Rectal smooth muscle tissue (tissue), 1 donor: ENCODE results near the gene LRRC8C.
"Not testable (repeated sequence)": the region's sequence is repeated elsewhere in the genome, so short reads cannot be mapped to it uniquely, and the experiment has no call there.

ENCODE experiments used
- H3K27ac ChIP-seq: one replicate; pipeline ENCODE4 v1.7.0; 2013; ENCODE audit warnings: low read depth, low read length, inconsistent platforms
- H3K27me3 ChIP-seq: one replicate; pipeline ENCODE4 v1.7.0; 2013; ENCODE audit warnings: low read length; ENCODE audit not compliant: control insufficient read depth, insufficient read depth
- H3K36me3 ChIP-seq: one replicate; pipeline ENCODE4 v1.7.0; 2013; ENCODE audit warnings: low read length; ENCODE audit not compliant: control insufficient read depth, insufficient read depth
- H3K4me1 ChIP-seq: one replicate; pipeline ENCODE4 v1.7.0; 2013; ENCODE audit warnings: low read length; ENCODE audit not compliant: control insufficient read depth, insufficient read depth
- H3K4me3 ChIP-seq: one replicate; pipeline ENCODE4 v1.7.0; 2013; ENCODE audit warnings: low read length
- H3K9ac ChIP-seq: one replicate; pipeline ENCODE4 v1.7.0; 2013; ENCODE audit warnings: low read length

The LRRC8C gene

GRCh38 chr1:89632657-89633247, at the start of gene LRRC8C:
TSS of gene LRRC8C (plus strand) at chr1:89633120. CDS start at chr1:89686474, 53,354 bp downstream.
- Histone ChIP-seq H3K4me1 (no peaks in the 10 kb centered on the region), H3K36me3 (no peaks in the 10 kb centered on the region)

GRCh38 chr1:89584211-89584610, 48.7 kb upstream of the LRRC8C start:
- no peaks in the 10 kb centered on the region for H3K4me1 ChIP-seq
- no peak overlapping the region for H3K9ac ChIP-seq
- no peaks in the 10 kb centered on the region for H3K27me3 ChIP-seq
- H3K27ac ChIP-seq = no peak overlapping the region
- H3K36me3 ChIP-seq = peaks cover 7% of the 10 kb centered on the region
- H3K4me3 ChIP-seq = no peak overlapping the region

More at GRCh38 chr1:89632657-89633247, at the start of gene LRRC8C:
- Histone ChIP-seq H3K4me3 (peak within 1 kb of the TSS; percentile 85), H3K9ac (peak within 1 kb of the TSS; percentile 59), H3K27me3 (peaks cover 5% of the 10 kb centered on the region), H3K27ac (peak within 1 kb of the TSS; percentile 66)

- Histone ChIP-seq H3K4me3 (no peak overlapping the region), H3K9ac (no peak overlapping the region), H3K4me1 (no peaks in the 10 kb centered on the region), H3K27me3 (no peaks in the 10 kb centered on the region), H3K27ac (no peak overlapping the region), H3K36me3 (peaks cover 8% of the 10 kb centered on the region)
Observed at GRCh38 chr1:89584781-89585180, 48.1 kb upstream of the LRRC8C start.

GRCh38 chr1:89587729-89588161, 45.2 kb upstream of the LRRC8C start:
- no peak overlapping the region for H3K9ac ChIP-seq
- H3K4me1 ChIP-seq = no peaks in the 10 kb centered on the region
- H3K4me3 ChIP-seq = no peak overlapping the region
- no peak overlapping the region for H3K27ac ChIP-seq
- peaks cover 6% of the 10 kb centered on the region for H3K36me3 ChIP-seq
- H3K27me3 ChIP-seq = no peaks in the 10 kb centered on the region

- Histone ChIP-seq H3K36me3 (peaks cover 2% of the 10 kb centered on the region), H3K27me3 (no peaks in the 10 kb centered on the region), H3K4me3 (no peak overlapping the region), H3K9ac (no peak overlapping the region), H3K27ac (no peak overlapping the region), H3K4me1 (no peaks in the 10 kb centered on the region)
Observed at GRCh38 chr1:89588480-89588879, 44.4 kb upstream of the LRRC8C start.

- Histone ChIP-seq H3K9ac (no peak overlapping the region), H3K36me3 (peaks cover 2% of the 10 kb centered on the region), H3K4me1 (no peaks in the 10 kb centered on the region), H3K27ac (no peak overlapping the region), H3K27me3 (no peaks in the 10 kb centered on the region), H3K4me3 (no peak overlapping the region)
Observed at GRCh38 chr1:89589515-89589914, 43.4 kb upstream of the LRRC8C start.

- no peak overlapping the region for H3K27ac ChIP-seq
- peaks cover 2% of the 10 kb centered on the region for H3K36me3 ChIP-seq
- no peaks in the 10 kb centered on the region for H3K4me1 ChIP-seq
- H3K4me3 ChIP-seq = no peak overlapping the region
- H3K27me3 ChIP-seq = no peaks in the 10 kb centered on the region
- H3K9ac ChIP-seq = no peak overlapping the region
Observed at GRCh38 chr1:89590341-89591080, 42.4 kb upstream of the LRRC8C start.

- H3K27me3 ChIP-seq, H3K4me3 ChIP-seq, H3K27ac ChIP-seq, H3K36me3 ChIP-seq, H3K9ac ChIP-seq, H3K4me1 ChIP-seq: not testable (repeated sequence)
Observed at GRCh38 chr1:89592861-89593302, 40.0 kb upstream of the LRRC8C start.

GRCh38 chr1:89594096-89594740, 38.7 kb upstream of the LRRC8C start:
- Histone ChIP-seq H3K36me3 (peaks cover under 1% of the 10 kb centered on the region), H3K4me3 (no peak overlapping the region), H3K4me1 (no peaks in the 10 kb centered on the region), H3K27ac (no peak overlapping the region), H3K9ac (no peak overlapping the region), H3K27me3 (no peaks in the 10 kb centered on the region)

GRCh38 chr1:89596698-89597097, 36.2 kb upstream of the LRRC8C start:
- H3K36me3 ChIP-seq = no peaks in the 10 kb centered on the region
- H3K9ac ChIP-seq = no peak overlapping the region
- H3K27me3 ChIP-seq = no peaks in the 10 kb centered on the region
- H3K4me3 ChIP-seq = no peak overlapping the region
- H3K27ac ChIP-seq = no peak overlapping the region
- no peaks in the 10 kb centered on the region for H3K4me1 ChIP-seq

GRCh38 chr1:89598450-89599331, 34.2 kb upstream of the LRRC8C start:
- H3K4me1 ChIP-seq = no peaks in the 10 kb centered on the region
- H3K36me3 ChIP-seq = no peaks in the 10 kb centered on the region
- no peak overlapping the region for H3K4me3 ChIP-seq
- H3K27ac ChIP-seq = no peak overlapping the region
- no peak overlapping the region for H3K9ac ChIP-seq
- H3K27me3 ChIP-seq = no peaks in the 10 kb centered on the region

- Histone ChIP-seq H3K36me3 (no peaks in the 10 kb centered on the region), H3K4me3 (no peak overlapping the region), H3K27me3 (no peaks in the 10 kb centered on the region), H3K9ac (no peak overlapping the region), H3K4me1 (no peaks in the 10 kb centered on the region), H3K27ac (no peak overlapping the region)
Observed at GRCh38 chr1:89599332-89599630, 33.6 kb upstream of the LRRC8C start.
